Raji (cell line): ENCODE data around the gene ZMYND19.

Experiments used
- POLR2A ChIP-seq: IDR thresholded peaks from 2 replicates; pipeline ENCODE4 v1.6.1; 2011; ENCODE audit warnings: low read depth, low read length, control low read depth; ENCODE audit not compliant: insufficient read depth

ZMYND19 gene

DNA sequence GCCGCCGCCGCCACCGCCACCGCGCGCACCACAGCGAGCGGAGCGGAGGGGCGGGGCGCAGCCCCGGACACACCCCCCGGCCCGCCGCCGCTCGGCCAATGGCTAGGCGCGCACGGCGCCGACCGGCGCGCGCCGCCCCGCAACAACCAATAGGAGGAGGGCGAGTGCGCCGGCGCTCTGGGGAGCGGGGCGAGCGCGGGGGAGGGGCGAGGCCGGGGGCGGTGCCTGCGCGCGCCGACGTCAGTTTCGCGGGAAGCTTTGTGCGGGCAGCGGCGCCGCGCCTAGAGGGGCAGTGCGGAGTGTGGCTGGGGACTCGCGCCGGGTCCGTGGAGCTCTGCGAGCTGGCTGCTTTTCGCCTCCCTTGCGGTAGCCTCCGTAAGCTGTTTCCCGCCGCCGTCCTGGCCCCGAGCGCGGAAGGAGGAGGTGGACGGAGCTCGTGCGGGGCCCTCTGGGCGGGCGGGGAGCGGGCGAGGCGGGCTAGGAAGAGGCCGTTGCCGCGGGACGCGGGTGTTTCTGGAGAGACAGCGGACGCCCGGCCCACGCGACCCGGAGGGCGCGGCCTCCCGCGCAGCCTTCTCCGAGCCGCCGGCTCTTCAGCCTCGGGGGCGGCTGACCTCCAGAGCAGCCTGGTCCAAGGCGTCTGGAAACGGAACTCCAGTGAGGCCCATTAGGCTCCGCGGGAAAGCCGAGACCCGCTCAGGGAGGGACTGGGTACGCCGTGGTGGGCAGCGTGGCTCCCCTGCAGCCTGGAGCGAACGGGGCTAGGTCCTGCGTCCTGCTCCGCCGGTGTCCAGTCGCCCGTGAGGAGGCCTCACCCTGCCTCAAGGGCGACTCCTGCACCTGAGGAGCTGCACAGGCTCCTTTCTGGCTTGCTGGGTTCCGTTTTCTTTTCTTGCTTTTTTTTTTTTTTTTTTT lies at the start of gene ZMYND19:
Gene ZMYND19, minus strand, starts transcription at position 44 of the 915 bp plus-strand sequence. CDS start 249 bp downstream, outside the sequence.
- peak; percentile 70 for TF ChIP-seq POLR2A

DNA sequence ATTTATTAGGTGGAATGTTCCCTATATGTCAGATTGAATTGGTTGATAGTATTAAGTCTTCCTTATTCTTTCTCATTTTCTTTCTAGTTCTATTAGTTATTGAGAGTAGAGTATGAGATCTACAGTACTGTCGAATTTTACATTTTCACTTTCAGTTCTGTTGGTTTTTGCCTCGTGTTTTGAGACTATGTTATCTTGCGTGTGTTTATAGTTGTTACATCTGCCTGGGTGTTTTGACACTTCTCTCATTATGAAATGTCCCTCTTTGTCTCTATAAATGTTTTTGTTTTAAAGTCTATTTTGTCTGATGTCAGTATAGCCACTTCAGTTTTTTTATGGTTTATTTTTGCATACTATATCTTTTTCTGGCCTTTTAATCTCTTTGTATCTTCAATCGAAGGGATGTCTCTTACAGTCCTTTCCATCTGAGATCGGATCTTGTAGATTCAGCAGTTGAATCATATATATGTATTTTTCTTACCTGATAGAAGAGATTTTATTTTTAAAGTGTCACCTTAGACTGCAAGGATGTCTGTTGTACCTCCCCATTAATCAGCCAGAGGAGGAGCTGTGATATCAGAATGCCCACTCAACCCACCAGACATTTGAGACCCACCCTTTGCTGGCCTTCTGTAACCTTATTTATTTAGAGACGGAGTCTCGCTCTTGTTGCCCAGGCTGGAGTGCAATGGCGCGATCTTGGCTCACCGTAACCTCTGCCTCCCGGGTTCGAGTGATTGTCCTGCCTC lies 49.2 kb upstream of the ZMYND19 start:
- TF ChIP-seq POLR2A: no peak

DNA sequence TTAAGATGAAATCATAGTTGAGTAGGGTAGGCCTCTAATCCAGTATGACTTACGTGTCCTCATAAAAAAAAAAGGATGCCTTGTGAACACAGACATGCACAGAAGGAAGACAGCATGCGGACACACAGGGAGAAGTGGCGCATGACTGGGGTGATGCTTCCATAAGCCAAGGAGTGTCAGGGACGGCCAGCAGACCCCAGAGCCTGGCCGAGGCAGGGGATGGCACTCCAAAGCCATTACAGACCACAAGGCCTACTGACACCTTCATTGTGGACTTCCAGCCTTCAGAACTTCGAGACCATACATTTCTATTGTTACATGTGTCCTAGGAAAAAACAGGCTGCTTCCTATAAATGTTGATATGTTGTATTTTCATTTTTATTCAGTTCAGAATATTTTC lies 48.4 kb upstream of the ZMYND19 start:
- no peak for TF ChIP-seq POLR2A

DNA sequence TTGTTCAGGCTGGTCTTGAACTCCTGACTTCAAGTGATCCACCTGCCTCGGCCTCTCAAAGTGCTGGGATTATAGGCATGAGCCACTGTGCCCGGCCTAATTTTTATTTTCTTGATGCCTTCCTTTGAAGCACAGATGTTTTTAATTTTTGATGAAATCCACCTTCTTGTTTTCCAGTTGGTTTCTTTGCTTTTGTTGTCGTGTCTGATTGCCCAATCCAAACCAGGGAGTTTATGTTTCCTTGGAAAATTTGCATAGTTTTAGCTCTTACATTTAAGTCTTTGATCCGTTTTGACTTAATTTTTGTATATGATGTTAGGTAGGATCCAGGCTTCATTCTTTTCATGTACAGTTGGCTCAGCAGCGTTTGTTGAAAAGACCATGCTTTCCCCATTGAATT lies 43.7 kb upstream of the ZMYND19 start:
- no peak for TF ChIP-seq POLR2A

DNA sequence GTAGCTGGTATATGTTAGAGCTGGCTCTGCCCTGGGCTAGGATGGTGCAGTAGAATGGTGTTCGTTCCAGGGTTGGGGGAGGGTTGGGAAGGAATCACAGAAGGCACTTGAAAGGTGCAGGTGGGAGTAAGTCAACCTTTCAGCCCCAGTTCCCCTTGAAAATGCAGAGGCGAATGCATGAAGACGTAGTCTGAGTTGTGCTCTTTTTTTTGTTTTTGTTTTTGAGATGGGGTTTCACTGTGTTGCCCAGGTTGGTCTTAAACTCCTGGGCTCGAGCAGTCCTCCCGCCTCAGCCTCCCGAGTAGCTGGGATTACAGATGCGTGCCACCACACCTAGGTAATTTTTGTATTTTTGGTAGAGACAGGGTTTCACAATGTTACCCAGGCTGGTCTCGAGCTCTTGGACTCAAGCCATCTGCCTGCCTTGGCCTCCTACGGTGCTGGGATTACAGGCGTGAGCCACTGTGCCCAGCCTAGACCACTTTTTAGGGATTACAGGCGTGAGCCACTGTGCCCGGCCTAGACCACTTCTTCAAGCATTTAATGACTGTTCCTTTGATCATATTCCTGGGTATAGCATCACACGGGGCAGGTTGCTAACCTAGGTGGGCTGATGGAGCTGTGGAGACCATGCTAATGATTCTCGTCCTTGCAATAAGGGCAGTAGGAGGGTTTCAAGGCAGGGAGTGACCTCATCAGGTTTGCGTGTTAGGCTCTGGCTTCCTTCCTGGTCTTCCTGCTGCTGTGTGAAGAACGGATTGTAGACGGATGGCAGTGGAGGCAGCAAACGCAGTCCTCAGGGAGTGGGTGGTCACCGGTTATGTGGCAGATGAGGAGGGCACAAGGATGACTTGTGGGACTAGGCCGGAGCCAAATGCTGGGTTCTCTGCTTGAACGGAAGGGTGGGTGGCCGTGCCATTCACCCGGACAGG lies 42.2 kb upstream of the ZMYND19 start:
- TF ChIP-seq POLR2A: no peak

DNA sequence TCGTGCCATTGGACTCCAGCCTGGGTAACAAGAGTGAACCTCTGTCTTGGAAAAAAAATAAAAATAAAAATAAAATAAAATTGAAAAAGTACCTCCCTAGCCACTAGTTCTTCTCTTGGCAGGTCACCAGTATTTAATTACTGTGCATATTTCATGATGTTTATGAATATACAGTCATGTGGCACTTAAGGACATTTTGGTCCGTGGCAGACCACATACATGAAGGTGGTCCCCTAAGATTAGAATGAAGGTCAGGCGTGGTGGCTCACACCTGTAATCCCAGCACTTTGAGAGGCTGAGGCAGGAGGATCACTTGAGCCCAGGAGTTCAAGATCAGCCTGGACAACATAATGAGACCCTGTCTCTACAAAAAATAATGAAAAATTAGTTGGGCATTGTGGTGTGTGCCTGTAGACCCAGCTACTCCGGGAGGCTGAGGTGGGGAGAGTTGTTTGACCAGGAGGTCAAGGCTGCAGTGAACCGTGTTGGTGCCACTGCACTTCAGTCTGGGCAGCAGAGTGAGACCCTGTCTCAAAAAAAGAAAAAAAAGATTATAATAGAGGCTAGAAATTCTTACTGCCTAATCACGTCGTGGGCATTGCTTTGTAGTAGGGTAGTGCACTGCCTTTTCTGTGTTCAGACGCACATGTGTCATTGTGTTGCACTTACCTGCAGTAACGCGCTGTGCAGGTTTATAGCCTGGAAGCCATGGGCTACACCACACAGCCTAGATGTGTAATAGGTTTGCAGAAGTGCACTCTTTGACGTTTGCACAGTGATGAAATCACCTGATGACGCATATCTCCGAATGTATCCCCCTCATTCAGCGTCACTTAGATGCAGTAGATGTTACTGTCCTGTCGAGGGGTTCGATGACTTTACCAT lies 41.3 kb upstream of the ZMYND19 start:
- no peak for TF ChIP-seq POLR2A

DNA sequence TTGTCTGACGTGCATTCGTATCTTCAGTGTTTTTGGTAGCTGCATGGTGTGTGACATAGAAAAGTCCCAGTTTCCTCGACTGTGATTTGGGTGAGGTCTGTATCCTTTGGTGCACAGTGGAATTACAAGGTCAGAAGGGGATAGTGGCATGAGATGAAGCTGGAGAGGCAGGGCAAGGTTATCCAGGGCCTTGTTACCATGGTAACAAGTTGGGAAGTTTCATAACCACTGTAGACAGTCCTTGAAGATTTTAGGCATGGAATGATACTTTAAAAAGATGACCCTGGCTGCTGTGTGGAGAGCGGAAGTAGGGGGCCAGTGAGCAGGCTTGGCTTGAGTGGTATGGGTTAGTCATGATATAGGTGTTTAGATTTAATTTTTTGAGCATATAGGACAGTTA lies 40.4 kb upstream of the ZMYND19 start:
- TF ChIP-seq POLR2A: no peak

DNA sequence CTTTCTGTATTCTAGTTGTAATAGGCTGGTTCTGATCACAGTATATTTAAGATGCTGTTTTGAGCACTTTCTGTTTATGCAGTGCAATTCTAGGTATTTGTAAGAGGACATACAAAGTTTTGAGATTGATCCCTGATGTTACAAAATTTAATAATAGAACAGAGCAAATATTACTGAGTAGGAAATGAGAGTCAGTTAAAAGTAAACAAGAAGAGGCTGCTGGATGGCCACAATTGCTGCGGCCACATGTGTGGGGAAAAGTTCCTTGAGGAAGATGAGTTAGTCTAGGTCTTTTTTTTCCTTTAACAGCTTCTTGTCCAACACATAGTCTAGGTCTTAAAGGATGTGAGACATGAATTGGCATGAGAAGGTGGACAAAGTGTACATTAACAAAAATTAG lies 39.8 kb upstream of the ZMYND19 start:
- TF ChIP-seq POLR2A: no peak

DNA sequence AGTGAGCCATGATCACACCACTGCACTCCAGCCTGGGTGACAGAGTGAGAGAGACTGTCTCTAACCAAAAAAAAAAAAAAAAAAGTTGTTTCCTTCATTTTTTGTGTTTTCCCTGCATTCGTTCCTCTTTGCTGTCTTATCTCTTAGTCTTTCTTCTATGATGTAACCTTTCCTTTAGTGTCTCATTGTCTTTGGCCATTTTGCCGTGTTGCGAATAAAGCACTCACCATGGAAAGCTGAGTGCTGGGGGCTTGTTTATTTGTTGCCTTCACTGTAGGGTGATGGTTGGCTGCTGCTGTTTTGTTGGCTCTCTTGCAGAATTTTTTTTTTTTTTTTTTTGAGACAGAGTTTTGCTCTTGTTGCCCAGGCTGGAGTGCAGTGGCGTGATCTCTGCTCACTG lies 36.2 kb upstream of the ZMYND19 start:
- no peak for TF ChIP-seq POLR2A

DNA sequence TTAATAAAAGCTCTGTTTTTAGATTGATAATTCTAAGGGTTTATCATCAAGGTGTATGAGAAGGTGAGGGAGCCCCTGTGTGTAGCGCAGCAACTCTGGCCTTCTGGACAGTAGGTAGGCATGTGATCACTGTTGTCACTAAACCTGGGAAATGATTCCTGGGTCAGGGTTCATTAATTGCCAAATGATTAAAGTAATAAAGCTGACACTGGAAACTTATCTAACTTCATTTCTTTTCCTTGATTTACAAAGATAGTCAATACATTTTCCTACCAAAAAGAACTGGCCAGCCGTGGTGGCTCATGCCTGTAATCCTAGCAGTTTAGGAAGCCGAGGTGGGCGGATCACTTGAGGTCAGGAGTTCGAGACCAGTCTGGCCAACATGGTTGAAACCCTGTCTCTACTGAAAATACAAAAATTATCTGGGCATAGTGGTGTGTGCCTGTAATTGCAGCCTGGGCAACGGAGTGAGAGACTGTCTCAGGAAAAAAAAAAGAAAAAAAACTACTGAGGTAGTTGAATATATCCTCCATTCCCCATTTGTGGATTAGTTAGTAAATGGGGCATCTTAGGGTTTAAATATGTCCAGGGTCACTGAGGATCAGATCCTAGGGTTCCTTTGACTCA lies 30.9 kb upstream of the ZMYND19 start:
- TF ChIP-seq POLR2A: no peak

DNA sequence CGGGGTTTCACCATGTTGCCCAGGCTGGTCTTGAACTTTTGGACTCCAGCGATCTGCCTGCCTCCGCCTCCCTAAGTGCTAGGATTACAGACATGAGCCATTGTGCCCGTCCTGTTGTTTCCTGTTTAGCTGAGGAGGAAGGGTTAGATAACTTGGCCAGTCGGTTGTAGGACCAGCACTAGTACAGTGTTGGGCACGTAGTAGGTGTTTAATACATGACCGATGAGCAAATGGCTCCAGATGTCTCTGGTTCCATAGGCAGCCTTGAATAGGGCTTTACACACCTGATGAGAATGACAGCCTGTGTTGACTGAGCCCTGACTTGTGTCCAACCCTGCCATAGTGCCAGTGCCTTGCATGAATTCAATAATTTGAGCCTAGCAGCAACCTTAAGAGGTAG lies 30.3 kb upstream of the ZMYND19 start:
- TF ChIP-seq POLR2A: no peak

DNA sequence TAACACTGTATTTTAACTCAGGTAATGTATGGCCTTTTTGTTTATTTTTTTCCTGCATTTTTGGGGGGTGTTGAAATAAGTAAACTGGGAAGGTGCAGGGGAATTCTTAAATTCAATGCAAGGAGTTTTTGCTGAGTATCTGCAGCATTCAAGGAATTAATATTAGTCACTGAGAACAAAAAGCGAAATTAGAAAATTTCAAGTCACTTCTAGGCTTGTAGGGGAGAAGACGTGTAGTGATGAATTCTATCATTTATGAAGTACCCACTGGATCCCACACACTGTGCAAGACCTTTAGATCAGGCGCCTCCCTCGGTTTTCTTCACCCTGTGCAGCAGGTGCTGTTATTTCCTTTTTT lies 29.7 kb upstream of the ZMYND19 start:
- TF ChIP-seq POLR2A: no peak

DNA sequence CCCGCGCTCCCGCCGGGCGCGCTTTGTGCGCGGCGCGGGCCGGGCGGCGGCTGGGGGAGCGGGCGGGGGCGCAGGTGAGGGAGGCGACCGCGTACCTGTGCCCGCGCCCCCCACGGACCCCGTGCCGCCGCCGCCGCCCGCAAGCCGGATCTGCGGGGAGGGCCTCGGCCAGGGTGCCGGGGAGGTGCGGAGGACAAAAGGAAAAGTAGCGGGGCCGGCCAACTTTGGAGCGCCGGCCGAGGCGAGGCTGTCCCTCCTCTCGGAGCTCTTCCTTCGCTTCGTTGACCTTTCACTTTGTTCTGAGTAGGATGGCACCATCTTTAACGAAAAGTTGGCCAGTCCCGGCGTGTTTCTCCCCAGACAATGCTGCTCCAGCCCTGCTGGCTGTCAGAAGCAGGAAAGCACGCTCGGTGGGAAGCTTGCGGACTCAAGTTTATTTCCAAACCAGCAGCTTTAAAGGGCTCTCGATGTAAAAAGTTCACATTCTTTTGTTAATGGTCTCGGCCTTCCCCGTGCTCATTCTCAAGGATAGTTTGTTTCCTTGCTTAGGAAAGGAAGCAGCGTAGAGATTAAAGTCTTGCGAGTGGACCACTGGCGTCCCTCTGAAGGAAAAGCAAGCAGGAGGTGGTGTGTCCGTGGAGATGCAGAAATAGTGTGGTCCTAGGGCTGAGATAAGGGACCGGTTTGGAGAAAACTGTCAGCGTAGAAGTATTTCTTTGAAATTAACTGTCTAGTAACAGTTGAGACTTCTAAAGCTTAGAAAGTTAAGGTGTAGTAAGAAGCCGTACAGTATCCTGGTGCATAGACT lies 29.1 kb upstream of the ZMYND19 start:
- TF ChIP-seq POLR2A: no peak
